Measurements from ENCODE around the gene ARHGAP33. TPM values are rescaled to one million over a fixed set of nuclear protein-coding genes. Genes with fewer than 3 reads are reported as not detected.
A peak's percentile ranks its signal among the peaks of the same experiment; 100 is the strongest.
"Not testable (repeated sequence)": the region's sequence is repeated elsewhere in the genome, so short reads cannot be mapped to it uniquely, and the experiment has no call there.

The ARHGAP33 gene
- polyA plus RNA-seq, 3 donors: 17.7 to 45.7 (median 33.6) TPM

DNA sequence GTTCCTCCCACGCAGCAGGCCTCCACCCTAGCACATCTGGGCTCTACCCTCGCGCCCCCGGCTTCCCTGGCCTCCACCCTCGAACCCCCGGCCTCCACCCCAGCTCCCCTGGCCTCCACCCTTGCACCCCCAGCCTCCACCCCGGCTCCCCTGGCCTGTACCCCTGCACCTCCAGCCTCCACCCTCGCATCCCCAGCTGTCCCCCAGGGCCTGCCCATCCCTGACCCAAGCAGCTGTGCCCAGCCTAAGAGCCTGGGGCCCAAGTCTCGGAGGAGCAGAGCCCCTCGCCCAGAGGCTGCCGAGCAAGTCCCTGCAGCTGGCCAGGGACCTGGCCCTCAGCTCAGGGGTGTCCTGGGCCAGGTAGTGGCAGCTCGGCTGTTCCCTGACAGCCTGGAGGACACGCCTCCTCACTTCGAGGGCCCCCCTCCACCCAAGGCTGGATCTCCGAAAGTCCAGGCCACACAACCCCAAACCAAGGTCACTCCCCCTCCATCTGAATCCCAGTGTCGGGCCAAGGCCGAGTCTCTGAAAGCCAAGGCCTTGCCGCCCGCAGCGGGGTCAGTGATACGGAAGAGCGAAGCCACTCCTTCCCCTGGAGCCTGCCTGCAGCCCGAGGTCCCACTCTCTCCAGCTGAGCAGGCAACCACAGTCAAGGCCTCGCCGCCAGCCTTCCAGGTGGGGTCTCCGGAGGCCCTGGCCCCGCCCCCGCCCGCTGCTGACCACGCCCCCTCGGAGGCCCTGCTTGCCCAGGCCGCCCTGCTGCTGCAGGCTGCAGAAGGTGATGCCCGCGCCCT lies 7.9 kb upstream of the ARHGAP33 start:
- DNase-seq (ENCODE audit: extremely low read depth in 1 of 11, low read depth in 9 of 11, low spot score in 4 of 11): peak in 2 of 11 donors; percentile 52 to 67

DNA sequence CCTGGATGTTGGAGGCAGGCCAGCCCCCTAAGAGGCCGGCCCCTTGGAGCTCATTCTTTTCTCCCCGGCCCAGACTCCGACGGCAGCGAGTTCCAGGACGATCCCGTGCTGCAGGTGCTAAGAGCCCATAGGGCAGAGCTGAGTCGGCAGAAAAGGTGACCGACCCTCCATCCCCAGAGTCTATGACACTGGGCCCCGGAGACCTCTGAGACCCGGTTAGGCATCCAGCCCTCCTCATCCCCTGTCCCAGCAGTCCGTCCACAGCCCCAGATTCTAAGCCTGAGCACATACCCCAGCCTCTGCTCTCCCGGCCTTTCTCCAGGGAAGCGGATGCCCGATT lies 7.3 kb upstream of the ARHGAP33 start:
- no peak for DNase-seq (ENCODE audit: extremely low read depth in 1 of 11, low read depth in 9 of 11, low spot score in 4 of 11)

DNA sequence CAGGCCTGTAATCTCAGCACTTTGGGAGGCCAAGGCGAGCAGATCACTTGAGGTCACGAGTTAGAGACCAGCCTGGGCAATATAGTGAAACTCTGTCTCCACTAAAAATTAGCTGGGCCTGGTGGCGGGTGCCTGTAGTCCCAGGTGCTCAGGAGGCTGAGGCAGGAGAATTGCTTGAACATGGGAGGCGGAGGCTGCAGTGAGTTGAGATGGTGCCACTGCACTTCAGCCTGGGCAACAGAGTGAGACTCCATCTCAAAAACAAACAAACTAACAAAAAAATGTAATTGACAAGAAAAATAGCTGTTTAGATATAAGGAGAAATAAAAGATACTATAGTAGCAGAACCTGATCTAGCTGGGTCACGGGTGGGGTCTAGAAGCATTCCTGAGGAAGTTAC lies 3.0 kb upstream of the ARHGAP33 start:
- DNase-seq (ENCODE audit: extremely low read depth in 1 of 11, low read depth in 9 of 11, low spot score in 4 of 11): not testable (repeated sequence)

DNA sequence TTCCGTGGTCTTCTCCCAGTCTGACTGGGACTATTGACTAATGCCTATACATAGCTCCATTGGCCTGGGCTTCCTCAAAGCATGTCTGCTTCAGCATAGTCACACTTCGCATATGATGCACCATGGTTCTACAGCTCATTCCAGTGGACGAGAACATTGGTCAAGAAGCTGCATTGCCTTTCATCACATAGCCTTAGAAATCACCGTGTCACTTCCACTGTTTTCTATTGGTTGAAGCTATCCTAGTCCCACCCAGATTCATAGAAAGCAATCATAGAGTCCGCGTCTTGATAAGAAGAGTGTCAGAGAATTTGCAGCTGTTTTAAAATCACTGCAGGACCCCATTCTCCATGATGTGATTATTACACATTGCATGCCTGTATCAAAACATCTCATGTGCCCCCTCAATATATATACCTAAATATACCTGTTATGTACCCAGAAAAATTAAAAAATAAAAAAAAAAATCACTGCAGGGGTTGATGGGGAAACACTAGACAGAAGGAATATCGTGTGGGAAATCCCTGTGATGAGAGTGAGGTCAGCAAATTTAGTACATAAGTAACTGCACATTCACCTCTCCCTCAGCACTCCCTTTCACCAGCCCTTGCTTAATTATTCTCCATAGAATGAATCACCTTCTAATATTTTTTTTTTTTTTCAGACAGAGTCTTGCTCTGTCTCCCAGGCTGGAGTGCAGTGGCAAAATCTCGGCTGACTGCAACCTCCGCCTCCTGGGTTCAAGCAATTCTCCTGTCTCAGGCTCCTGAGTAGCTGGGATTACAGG lies 2.2 kb upstream of the ARHGAP33 start:
- no peak for DNase-seq (ENCODE audit: extremely low read depth in 1 of 11, low read depth in 9 of 11, low spot score in 4 of 11)

DNA sequence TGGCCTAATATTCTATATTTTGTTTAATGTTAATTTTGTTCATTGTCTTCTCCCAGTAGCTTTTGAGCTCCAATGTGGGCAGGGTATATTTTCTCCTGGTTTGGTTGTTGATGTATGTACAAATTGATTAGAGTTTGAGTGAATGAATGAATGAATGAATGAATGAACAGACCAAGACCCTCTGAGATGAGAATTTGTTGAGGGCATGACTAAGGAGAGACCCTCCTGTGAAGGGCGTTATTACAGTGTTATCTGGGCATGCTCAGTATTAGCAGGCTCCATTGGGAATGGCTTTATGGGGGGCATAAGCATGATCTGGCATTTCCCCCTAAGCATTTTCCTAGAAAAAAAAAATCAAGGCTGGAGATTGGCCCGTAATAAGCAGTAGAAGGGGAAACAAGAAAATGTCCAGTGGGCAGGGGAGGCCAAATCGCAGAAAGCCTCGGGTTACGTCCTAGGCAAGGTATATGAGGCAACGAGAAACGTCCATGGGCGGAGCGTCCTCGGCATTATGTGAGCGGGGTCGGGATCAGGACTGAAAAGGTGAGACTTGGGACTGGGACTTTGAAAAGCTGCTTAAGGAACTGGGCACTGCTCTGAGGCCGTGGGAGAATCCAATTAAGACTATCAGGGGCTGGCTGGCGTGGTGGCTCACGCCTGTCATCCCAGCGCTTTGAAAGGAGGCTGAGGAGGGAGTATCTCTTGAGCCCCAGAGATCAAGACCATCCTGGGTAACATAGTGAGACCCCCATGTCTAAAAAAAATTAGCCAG lies 904 bp upstream of the ARHGAP33 start:
- DNase-seq (ENCODE audit: extremely low read depth in 1 of 11, low read depth in 9 of 11, low spot score in 4 of 11): no peak

DNA sequence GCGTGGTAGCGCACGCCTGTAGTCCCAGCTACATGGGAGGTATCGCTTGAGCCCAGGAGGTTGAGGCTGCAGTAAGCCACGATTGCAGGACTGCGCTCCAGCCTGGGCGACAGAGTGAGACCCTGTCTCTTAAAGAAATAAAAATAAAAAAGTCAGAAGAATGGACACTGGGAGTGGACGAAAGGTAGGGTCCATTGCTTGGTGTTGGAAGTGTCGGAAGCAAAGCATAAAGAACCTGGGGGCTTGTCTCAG lies 392 bp upstream of the ARHGAP33 start:
- DNase-seq (ENCODE audit: extremely low read depth in 1 of 11, low read depth in 9 of 11, low spot score in 4 of 11): no peak

DNA sequence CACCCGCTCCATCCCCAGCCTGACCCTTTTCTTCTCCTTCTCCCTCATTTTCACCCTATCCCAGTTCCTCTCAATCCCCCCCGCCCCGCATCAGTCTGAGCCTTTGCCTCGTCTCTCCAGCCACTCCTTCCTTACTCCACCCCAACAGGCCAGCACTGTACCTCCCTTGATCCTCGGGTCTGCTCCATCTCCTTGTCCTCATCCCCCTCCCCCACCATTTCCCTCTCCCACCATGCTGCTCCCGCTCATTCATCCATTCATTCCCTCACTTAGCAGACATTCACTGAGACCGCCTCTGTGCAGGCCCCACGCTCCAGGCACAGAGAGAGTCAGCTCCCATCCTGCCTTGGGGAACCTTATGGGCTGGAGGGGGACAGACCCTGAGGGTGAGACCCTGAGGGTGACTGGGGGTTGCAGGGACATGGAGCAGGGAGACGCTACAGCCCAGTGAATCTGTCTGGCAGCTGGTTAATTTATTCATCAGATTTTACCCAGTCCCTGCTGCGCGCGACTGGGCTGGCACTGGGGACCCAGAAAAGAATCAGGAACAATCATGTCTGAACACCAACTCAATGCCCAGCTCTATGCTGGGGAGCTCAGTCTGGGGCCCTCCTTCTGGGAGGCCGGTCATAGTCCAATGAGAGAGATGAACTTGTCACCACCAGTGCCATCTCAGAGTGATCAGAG lies 881 bp downstream of the ARHGAP33 start:
- no peak for DNase-seq (ENCODE audit: extremely low read depth in 1 of 11, low read depth in 9 of 11, low spot score in 4 of 11)

DNA sequence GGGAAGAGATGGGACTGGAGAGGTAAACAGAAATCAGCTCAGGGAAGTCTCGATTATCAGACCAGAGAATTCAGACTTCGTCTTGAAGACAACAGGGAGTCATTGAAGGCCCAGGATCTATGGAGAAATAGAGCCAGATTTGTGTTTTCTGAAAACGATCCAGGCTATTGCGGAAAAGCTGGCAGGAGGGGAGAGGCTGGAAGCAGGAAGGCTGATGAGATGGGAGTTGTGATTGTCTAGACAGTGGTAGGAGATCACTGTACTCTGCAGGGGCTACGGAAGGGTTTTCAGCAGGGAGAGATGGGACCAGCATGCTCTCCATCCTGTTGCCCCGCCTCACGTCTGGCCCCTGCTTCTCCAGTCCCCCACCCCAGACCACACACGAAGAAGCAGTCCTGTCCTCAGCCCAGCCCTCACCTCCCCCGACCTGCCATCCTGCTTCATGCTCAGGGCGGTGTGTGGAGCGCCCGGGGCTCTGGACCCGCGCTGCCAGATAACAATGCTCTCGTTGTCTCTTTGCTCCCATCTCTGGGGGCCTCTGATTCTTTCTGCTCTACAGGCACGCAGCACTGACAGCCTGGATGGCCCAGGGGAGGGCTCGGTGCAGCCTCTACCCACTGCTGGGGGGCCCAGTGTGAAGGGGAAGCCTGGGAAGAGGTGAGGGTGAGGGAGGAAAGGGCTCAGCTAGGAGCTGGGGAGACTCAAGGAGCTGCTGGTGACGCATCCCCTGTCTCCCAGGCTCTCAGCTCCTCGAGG lies 1.9 kb downstream of the ARHGAP33 start:
- DNase-seq (ENCODE audit: extremely low read depth in 1 of 11, low read depth in 9 of 11, low spot score in 4 of 11): no peak

DNA sequence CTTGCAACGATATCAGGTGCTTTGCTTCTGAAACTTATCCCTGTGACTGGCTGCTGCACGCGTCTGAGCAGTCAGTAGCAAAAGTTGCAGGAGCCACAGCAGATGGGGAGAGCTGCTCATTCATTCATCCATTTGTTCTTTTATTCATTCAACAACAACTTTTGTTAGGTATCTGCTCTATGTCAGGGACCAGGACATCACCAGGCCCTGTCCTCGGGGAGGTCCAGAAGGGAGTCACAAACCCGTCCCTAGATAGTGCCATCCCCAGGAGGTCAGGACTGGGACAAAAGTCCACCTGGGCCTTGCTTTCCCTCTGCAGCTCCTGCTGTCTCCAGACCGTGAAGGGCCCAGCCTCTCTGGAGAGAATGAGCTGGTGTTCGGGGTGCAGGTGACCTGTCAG lies 2.6 kb downstream of the ARHGAP33 start:
- DNase-seq (ENCODE audit: extremely low read depth in 1 of 11, low read depth in 9 of 11, low spot score in 4 of 11): no peak

DNA sequence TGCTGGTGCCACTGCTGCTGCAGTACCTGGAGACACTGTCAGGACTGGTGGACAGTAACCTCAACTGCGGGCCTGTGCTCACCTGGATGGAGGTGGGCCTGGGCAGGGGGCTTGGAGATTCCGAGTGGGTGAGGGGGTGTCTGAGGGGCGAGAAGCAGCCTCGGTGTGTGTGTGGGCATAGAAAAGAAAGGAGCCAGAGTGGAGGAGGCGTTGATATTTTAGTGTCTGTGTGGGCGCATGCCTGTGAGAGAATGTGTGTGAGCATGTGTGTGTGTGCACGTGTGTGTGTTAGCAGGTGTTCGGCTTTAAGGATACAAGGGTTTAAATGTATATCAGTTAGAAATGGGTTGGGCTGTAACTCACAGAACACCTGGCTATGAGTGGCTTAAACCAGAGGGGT lies 3.7 kb downstream of the ARHGAP33 start:
- no peak for DNase-seq (ENCODE audit: extremely low read depth in 1 of 11, low read depth in 9 of 11, low spot score in 4 of 11)

DNA sequence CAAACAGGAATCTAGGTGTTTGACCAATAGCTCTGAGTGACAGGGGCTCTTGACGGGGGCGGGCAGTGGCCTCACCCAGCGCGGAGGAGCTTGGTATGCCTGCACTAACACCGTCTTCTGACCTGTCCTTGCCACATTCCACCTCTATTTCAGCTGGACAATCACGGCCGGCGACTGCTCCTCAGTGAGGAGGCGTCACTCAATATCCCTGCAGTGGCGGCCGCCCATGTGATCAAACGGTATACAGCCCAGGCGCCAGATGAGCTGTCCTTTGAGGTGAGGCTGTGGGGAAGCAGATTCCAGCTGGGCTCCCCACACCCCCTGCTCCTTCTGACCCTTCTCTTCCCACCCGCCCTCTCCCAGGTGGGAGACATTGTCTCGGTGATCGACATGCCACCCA lies 4.7 kb downstream of the ARHGAP33 start:
- no peak for DNase-seq (ENCODE audit: extremely low read depth in 1 of 11, low read depth in 9 of 11, low spot score in 4 of 11)

DNA sequence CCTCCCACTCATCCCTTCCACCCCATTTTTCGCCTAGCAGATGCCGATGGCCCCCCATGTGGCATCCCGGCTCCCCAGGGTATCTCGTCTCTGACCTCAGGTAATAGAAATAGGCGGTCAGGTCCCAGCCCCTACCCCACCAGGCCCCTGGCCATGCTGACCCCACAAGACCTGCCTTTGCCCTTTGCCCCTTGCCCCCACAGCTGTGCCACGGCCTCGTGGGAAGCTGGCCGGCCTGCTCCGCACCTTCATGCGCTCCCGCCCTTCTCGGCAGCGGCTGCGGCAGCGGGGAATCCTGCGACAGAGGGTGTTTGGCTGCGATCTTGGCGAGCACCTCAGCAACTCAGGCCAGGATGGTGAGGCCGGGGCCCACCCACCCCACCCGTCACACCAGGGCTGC lies 5.4 kb downstream of the ARHGAP33 start:
- no peak for DNase-seq (ENCODE audit: extremely low read depth in 1 of 11, low read depth in 9 of 11, low spot score in 4 of 11)

DNA sequence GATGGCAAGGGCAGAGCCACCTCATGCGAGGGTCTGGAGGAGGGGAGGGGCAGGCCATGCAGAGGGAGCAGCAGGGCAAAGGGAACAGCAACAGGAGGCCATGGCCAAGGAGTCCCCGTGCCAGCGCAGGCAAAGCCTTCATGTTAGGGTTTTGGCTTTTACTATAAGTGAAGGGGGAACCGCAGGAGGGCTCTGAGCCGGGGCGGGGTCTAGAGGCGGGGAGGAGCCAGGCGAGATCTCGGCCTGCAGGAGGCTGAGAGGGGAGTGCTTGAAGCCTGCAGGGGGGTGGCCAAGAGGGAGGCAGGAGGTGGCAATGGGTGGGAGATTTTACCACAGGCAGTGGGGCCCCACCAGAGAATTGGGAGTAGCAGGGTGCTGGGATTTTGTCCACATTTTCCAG lies 6.3 kb downstream of the ARHGAP33 start:
- DNase-seq (ENCODE audit: extremely low read depth in 1 of 11, low read depth in 9 of 11, low spot score in 4 of 11): no peak

DNA sequence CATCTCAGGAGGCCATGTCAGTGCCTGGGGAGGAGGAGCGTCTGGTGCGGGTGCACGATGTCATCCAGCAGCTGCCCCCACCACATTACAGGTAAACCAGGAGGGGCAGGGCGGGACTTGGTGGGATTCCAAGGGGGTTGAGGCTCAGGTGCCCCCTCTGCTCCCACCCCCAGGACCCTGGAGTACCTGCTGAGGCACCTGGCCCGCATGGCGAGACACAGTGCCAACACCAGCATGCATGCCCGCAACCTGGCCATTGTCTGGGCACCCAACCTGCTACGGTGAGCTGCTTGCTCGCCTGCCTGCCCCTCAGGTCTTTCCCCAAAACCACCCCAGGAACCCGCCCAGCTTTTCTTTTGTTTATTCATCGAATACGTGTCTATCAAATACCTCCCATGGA lies 7.2 kb downstream of the ARHGAP33 start:
- no peak for DNase-seq (ENCODE audit: extremely low read depth in 1 of 11, low read depth in 9 of 11, low spot score in 4 of 11)

DNA sequence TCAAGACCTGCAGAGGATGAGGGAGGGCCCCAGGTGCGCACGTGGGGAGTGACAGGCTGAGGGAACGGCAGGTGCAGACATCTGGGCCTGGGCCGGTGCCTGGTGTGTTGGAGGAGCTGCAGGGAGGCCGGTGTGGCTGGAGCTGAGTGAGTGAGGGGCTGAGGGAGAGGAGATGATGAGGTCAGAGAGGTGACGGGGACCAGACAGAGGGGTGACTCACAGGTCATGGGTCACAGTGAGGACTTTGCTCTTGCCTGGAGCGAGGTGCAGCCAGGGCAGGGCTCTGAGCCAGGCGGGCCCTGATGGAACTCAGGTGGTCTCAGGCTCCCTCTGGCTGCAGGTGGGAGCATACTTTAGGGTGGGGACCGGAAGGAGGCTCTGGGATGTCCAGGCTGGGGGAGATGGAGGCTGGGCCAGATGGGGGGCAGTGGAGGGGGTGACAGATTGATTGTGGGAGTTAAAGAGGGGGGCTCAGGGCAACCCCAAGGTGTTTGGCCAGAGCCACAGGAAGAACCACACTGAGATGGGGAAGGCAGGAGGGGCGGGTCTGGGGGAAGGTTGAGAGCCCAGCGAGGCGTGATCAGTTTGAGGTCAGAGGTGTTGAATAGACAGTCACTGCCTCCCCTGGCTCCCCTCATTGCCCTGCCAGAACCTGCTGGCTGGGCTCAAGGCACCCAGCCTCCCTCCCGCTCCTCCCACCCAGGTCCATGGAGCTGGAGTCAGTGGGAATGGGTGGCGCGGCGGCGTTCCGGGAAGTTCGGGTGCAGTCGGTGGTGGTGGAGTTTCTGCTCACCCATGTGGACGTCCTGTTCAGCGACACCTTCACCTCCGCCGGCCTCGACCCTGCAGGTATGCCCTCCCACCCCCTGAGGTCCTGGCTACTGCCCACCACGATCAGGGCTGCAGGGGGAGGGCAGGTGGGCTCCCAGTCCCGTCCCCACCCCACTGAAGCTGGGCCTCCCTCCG lies 8.4 kb downstream of the ARHGAP33 start:
- DNase-seq (ENCODE audit: extremely low read depth in 1 of 11, low read depth in 9 of 11, low spot score in 4 of 11): no peak

DNA sequence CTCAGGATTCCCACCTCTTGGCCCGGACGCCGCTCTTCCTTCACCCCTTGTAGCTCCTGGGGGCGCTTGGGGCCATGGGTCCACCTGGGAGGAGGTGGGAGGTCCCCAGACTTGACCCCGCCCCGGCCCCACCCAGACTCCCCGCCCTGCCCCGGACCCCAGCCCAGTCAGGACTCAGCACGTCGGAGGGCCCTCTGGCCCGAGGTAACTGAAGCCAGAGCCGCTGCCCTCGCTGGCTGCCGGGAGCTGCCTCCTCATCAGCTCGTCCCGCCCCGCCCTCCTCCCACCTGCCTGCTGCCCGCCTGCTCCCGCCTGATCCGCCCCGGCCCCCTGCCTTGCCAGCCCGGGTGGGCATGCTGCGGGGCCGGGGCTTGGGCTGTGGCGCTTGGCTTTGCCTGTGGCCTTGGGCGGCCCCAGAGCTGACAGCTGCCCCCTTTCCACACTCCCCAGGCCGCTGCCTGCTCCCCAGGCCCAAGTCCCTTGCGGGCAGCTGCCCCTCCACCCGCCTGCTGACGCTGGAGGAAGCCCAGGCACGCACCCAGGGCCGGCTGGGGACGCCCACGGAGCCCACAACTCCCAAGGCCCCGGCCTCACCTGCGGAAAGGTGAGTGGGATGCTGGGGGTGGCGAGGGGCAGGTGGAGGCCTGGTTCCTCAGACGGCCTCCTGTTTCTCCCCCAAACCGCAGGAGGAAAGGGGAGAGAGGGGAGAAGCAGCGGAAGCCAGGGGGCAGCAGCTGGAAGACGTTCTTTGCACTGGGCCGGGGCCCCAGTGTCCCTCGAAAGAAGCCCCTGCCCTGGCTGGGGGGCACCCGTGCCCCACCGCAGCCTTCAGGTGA lies 9.4 kb downstream of the ARHGAP33 start:
- DNase-seq (ENCODE audit: extremely low read depth in 1 of 11, low read depth in 9 of 11, low spot score in 4 of 11): no peak

DNA sequence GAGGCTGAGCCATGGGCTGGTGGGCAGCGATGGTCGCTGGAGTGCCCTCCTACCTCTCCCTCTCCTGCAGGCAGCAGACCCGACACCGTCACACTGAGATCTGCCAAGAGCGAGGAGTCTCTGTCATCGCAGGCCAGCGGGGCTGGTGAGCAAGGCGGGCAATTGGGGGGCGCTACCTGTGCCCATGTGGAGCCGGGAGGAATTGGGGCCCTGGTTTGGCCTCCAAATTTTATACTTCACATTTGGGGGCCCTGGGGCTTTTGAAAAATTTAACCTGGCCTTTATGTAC lies 9.9 kb downstream of the ARHGAP33 start:
- no peak for DNase-seq (ENCODE audit: extremely low read depth in 1 of 11, low read depth in 9 of 11, low spot score in 4 of 11)

Measured in renal cortex interstitium (tissue), 11 donors.